NCI-H128 (cell line): Measurements from ENCODE around the gene URM1.

Experiments used
- DNase-seq: peaks from one replicate; lab custom pipeline; 2025; ENCODE audit not compliant: unreplicated experiment; lab: John Stamatoyannopoulos, UW

Gene URM1

DNA sequence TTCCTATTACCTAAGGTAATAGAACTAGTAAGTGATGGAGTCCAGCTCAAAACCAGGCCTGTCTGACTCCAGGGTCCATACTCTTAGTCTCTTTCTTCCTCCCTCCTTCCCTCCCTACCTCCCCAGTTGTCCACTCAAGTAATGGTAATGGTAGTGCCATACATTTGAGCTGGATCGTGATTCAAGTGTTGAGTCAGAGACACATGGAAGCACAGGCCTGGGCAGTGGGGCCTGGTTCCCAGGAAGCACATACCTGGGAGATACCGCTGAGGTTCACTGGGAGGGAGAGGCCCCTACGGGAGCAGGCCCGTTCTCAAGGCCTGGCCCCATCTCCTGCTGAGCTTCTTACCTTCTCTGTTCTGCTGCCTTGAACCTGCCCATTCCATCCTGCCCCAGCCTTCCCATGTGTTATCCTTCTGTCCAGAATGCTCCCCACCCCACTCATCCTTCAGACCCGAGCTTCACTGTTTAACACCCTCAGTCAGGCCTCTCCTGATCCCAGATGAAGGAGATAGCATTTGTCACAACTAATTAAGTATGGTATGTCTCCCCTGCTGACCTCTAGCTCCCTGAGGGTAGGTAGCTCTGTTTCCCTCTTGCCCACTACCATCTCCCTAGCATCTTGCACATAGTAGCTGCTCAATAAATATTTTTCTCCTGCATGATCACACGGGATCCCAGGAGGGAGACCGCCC lies 13.8 kb downstream of the URM1 start:
- DNase-seq: no peak

- no peak for DNase-seq
Measured at GRCh38 chr9:128385496-128386460, 14.6 kb downstream of the URM1 start.

DNA sequence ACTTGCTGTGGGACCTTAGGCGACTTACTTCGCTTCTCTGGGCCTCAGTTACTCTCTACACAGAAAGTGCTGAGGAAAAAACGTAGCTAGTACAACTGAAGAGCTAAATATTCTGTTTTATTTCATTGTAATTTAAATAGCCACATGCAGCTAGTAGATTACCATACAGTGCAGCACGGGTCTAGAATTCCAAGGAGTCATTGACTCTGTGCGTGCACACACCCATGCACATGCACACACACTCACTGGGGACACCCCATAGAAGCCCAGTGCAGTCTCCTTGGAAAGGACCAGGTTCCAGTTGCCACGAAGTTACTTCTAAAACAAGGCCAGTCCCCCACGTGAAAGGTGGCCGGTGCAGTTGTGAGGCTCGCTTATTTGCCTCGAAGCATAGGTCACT lies 17.0 kb downstream of the URM1 start:
- no peak for DNase-seq

- peak; percentile 30 for DNase-seq
Measured at GRCh38 chr9:128389395-128390149, 18.4 kb downstream of the URM1 start.

GRCh38 chr9:128390150-128390812 lies 19.1 kb downstream of the URM1 start:
- no peak for DNase-seq

GRCh38 chr9:128390813-128391711 lies 19.9 kb downstream of the URM1 start:
- DNase-seq: no peak

DNA sequence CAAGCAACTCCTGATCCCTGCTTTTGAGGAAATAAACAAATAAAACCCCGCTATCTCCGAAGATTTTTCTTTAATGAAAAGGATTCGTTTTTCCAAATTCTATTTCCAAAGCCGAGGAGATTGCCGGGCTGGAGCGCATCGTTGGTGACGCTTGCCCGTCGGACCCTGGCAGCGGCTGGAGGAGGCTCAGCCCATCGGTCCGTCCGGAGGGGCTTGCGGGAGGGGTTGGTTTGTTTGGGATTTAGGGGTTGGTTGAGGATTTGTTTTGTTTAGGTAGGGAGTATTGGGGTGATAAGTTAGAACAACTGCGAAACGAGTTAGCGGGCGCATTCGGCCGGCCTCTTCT lies 20.8 kb downstream of the URM1 start:
- no peak for DNase-seq

GRCh38 chr9:128392302-128393144 lies 21.3 kb downstream of the URM1 start:
- DNase-seq: no peak

- DNase-seq: no peak
Measured at GRCh38 chr9:128393145-128393775, 22.1 kb downstream of the URM1 start.

DNA sequence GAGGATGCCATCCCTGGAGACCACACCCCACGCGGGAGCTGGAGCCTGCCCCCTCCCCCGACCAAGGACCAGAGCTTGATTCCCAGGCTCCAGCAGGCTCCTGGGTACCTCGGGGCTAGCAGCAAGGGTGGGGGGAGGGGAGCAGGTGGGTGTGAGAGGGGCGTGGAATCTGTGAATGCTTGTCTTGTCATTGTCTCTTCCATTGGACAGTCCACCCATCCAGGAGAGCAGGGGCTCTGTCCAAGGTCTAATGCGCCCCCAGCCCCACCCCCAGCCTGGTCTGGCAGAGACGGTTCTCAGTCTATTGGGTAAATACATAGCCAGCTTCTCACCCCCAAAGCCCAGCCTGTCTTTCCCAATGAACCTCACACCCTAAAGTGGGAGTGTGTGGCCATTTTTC lies 22.8 kb downstream of the URM1 start:
- no peak for DNase-seq

DNA sequence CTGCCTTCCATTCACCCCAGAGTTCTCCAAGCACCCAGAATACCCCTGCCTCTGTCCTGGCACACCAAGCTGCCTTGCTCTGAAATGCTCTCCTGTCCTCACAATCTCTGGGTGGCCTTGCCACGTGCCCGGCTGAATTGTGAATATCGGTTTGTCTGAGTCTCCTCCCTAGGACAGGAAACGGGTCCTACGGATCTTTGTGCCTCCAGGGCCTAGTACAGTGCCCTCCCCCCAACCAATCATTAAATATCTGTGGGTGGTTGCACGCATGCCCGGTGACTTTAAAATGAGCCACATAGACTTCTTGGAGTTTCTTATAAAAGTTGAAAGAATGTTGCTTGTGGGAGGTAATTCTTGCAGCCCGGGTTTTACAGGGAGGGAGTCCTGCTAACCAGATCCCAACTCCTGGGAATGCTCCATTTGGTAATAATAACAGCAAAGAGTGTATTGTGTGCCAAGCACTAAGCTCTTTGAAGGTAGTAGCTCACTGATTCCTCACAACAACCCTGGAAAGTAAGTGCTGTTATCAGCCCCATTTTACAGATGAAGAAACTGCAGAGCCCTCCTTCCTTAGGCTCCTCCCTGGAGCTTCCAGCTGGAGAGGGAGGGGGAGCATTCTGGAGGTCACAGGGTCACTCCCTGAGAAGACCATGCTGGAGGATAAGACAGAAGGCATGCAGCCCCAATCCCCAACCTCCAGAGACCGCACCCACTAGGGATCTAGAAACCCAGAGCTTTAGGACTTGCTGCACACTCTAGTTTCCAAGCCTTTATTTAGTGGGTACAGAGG lies 23.4 kb downstream of the URM1 start:
- no peak for DNase-seq

DNA sequence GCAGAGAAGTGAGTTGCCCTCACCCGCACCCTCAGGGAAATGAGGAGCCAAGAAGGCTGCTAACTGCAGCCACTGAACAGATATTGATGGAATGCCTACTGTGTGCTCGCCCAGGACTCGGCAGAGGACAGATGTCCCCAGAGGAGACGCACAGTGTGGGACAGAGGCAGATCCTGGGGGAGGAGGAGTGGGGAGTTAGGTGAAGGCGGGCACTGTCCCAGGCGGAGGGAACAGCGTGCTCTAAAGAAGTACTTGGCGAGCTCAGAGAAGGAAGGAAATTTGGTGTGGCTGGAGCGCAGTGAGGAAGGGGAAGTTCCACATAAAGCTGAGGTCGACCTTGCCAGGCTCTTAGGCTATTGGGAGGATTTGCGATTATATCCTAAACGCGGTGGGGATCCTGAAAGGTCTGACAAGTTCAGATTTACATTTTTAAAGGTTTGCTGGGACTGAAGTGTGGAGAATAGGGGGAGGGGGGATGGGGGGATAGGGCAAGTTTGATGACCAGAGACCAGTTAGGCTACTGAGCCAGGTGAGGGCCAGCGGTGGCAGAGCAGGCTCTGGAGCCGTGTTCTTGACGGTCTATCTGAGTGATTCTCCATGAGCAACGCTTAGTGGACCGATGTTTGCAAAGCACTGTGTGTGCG lies 25.9 kb downstream of the URM1 start:
- no peak for DNase-seq

GRCh38 chr9:128397831-128398230 lies 26.7 kb downstream of the URM1 start:
- DNase-seq: no peak

DNA sequence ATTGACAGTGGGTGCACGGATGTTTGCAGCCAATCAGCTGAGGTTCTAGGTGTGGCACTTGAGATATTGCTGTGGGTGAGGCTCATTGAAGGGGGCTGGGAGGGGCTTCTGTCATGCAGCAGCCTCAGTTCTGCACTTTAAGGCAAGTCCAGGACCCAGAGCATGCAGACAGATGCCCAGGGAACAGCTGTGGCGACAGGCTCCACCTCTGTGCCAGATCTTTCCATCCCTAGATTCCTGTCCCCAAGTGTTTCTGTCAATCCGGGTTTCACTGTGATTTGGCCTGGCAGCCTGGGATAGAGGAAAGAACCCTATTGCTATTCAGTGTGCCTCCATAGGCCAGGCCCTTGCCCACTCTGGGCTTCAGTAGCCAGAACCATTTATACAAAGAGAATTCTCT lies 28.7 kb downstream of the URM1 start:
- DNase-seq: no peak

- DNase-seq: no peak
Measured at GRCh38 chr9:128404560-128404959, 33.4 kb downstream of the URM1 start.

DNA sequence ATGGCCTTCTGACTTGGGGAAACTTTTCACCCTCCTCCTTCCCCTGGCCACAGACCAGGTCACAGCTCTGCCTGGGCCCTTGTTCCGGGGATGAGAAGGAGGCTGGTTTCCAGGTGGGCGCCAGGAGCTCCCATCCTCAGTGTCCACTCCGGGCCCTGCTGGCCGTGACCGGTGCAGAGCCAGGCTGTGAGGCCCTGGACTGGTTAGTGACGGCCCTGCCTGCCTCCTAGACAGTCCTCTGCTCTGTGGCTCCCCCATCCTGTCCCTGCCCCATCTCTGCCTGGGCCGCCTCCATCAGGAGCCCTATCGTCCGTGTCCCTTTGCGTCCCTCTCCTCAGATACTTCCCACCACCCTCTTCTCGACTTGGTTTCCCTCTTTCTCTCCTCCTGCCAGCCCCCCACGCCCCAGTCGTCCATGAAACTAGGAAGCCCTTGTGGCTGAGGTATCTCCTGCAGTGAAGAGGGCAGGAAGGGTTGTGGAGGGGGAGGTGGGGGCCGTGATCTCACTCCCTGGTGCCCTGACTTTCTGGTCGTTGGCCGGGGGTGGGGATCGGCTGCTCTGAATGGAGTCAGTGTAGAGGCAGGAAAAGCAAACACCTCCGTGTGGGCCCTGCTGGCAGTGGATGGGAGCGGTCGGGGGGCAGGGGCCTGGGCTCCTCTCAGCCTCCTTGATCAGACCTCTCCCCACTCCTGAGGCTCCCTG lies 34.1 kb downstream of the URM1 start:
- no peak for DNase-seq

DNA sequence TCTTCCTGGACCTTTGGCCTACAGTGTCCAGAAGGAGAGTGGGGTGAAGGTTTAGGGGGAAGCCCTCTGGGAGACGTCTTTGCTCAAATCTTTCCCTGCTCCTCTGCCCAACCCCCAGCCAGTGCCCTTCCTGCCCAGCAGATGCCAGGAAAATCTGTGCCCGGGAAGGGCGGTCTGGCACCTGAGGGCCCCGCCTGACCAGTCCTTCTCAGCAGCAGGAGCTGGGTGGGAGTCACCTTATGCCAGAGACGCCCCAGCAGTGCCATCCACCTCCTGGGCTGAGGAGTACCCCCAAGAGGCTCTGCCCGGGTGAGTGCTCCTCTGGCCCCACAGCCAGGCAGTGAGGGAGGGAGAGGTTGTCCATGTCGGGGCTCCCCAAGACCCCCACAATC lies 34.6 kb downstream of the URM1 start:
- DNase-seq: no peak
